NCI-H345 treated with DMSO at 0.1 percent for 48 hours (cell line): ENCODE results near the gene SAMD11.

Experiments used
- DNase-seq: peaks from one replicate; lab custom pipeline; 2025; ENCODE audit not compliant: unreplicated experiment; lab: John Stamatoyannopoulos, UW

SAMD11 gene

GRCh38 chr1:992362-992761 lies 68.6 kb downstream of the SAMD11 start:
- DNase-seq: no peak

GRCh38 chr1:993379-993995 lies 69.8 kb downstream of the SAMD11 start:
- no peak for DNase-seq
